Measurements from ENCODE around the gene GIGYF1. TPM values are rescaled to one million over a fixed set of nuclear protein-coding genes. Genes with fewer than 3 reads are reported as not detected.

Gene GIGYF1
- total RNA-seq: 9.0 and 15.1 TPM in 2 replicates

GRCh38 chr7:100694098-100694745 is at the start of gene GIGYF1:
GIGYF1 (minus strand) TSS chr7:100694250; CDS start chr7:100688238, 6,012 bp downstream.

GRCh38 chr7:100720279-100720670 is 26.2 kb upstream of the GIGYF1 start, which contains the start of gene EPO:
EPO (plus strand) TSS chr7:100720468; CDS start chr7:100720981, 513 bp downstream.

GRCh38 chr7:100705753-100706671 is 12.0 kb upstream of the GIGYF1 start, which contains the start of gene POP7:
POP7 (plus strand) TSS chr7:100706121; CDS start chr7:100706831, 710 bp downstream.

GRCh38 chr7:100673302-100673941 is 20.6 kb downstream of the GIGYF1 start, which contains the start of gene GNB2:
GNB2 (plus strand) TSS chr7:100673740; CDS start chr7:100676266, 2,526 bp downstream.

GRCh38 chr7:100655908-100656674 is 38.0 kb downstream of the GIGYF1 start, which contains the start of gene ACTL6B:
ACTL6B (minus strand) TSS chr7:100656448; CDS start chr7:100656354, 94 bp downstream.

GRCh38 chr7:100641463-100641859 is 52.6 kb downstream of the GIGYF1 start, which contains the start of gene TFR2:
TFR2 (minus strand) TSS chr7:100641552; CDS start chr7:100641509, 43 bp downstream.

Other genes with a start within 250 kb of the GIGYF1 start
- 0.89 TPM in 1 of 2 replicates, not detected in the other for gene SPACDR, start 230.0 kb downstream of the GIGYF1 start, total RNA-seq
- 48.2 and 60.7 TPM in 2 replicates for gene TSC22D4, start 215.0 kb downstream of the GIGYF1 start, total RNA-seq
- 0.16 and 4.2 TPM in 2 replicates for gene NYAP1, start 210.3 kb downstream of the GIGYF1 start, total RNA-seq
- 11.8 and 20.7 TPM in 2 replicates for gene AGFG2, start 155.0 kb downstream of the GIGYF1 start, total RNA-seq
- gene SAP25, start 120.3 kb downstream of the GIGYF1 start, total RNA-seq: 0.51 and 2.8 TPM in 2 replicates
- 30.1 and 33.6 TPM in 2 replicates for gene LRCH4, start 108.1 kb downstream of the GIGYF1 start, total RNA-seq
- 0.33 and 0.89 TPM in 2 replicates for gene FBXO24, start 107.9 kb downstream of the GIGYF1 start, total RNA-seq
- gene PCOLCE, start 91.9 kb downstream of the GIGYF1 start, total RNA-seq: 15.8 and 58.8 TPM in 2 replicates
- gene MOSPD3, start 81.7 kb downstream of the GIGYF1 start, total RNA-seq: 21.5 and 42.8 TPM in 2 replicates
- 0.33 and 0.63 TPM in 2 replicates for gene TFR2, start 52.7 kb downstream of the GIGYF1 start, total RNA-seq
- gene ACTL6B, start 37.8 kb downstream of the GIGYF1 start, total RNA-seq: not detected in 2 replicates
- 378 and 380 TPM in 2 replicates for gene GNB2, start 20.5 kb downstream of the GIGYF1 start, total RNA-seq
- 44.2 and 109 TPM in 2 replicates for gene POP7, start 11.9 kb upstream of the GIGYF1 start, total RNA-seq
- gene EPO, start 26.2 kb upstream of the GIGYF1 start, total RNA-seq: not detected in 2 replicates
- not detected in 2 replicates for gene ZAN, start 39.3 kb upstream of the GIGYF1 start, total RNA-seq
- gene EPHB4, start 133.3 kb upstream of the GIGYF1 start, total RNA-seq: 52.1 and 61.9 TPM in 2 replicates
- 24.4 and 26.5 TPM in 2 replicates for gene SLC12A9, start 158.5 kb upstream of the GIGYF1 start, total RNA-seq
- gene TRIP6, start 173.1 kb upstream of the GIGYF1 start, total RNA-seq: 74.3 and 84.3 TPM in 2 replicates
- 63.5 and 101 TPM in 2 replicates for gene SRRT, start 180.9 kb upstream of the GIGYF1 start, total RNA-seq
- 5.4 and 11.4 TPM in 2 replicates for gene UFSP1, start 195.5 kb upstream of the GIGYF1 start, total RNA-seq
- under 0.01 and 0.51 TPM in 2 replicates for gene ACHE, start 201.6 kb upstream of the GIGYF1 start, total RNA-seq

Data from mesangial cell (primary cell).